Measurements from ENCODE around the gene MACO1. TPM values are rescaled to one million over a fixed set of nuclear protein-coding genes. Genes with fewer than 3 reads are reported as not detected.

Gene MACO1
- total RNA-seq, 2 donors from 2014 or later = 17.7 to 28.2 TPM

DNA sequence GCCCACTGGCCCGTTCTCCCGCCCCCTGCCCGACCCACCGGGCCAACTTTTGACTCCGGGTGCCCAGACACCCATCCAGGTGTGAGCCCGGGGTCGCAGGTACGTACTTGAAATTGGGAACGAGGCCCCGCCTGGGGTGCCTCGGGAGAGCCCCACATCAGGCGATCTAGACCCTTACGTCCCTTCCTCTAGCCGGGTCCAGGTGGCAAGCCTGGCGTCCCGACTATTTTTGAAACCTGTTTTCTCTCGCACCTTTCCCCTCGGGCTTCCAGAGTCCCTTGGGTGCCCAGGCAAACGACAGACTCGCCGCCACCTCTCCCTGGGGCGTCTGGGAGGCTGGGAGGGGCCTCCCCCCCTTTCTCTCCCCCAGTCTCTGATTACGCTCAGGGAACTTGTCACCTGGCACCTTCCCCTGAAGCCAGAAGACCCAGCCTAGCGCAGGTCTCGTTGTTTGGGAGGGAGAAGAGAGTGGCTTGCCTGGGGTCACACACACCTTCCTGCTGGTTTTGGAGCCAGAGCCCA lies 113.6 kb downstream of the MACO1 start:
- Histone ChIP-seq H3K4me1 (peaks cover 15% of the 10 kb centered on the region), H3K27ac (peak overlapping the region; percentile 67)
- TF ChIP-seq, protein P1, sequence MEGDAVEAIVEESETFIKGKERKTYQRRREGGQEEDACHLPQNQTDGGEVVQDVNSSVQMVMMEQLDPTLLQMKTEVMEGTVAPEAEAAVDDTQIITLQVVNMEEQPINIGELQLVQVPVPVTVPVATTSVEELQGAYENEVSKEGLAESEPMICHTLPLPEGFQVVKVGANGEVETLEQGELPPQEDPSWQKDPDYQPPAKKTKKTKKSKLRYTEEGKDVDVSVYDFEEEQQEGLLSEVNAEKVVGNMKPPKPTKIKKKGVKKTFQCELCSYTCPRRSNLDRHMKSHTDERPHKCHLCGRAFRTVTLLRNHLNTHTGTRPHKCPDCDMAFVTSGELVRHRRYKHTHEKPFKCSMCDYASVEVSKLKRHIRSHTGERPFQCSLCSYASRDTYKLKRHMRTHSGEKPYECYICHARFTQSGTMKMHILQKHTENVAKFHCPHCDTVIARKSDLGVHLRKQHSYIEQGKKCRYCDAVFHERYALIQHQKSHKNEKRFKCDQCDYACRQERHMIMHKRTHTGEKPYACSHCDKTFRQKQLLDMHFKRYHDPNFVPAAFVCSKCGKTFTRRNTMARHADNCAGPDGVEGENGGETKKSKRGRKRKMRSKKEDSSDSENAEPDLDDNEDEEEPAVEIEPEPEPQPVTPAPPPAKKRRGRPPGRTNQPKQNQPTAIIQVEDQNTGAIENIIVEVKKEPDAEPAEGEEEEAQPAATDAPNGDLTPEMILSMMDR (IDR thresholded peaks at IDR 0.05) = no peak

DNA sequence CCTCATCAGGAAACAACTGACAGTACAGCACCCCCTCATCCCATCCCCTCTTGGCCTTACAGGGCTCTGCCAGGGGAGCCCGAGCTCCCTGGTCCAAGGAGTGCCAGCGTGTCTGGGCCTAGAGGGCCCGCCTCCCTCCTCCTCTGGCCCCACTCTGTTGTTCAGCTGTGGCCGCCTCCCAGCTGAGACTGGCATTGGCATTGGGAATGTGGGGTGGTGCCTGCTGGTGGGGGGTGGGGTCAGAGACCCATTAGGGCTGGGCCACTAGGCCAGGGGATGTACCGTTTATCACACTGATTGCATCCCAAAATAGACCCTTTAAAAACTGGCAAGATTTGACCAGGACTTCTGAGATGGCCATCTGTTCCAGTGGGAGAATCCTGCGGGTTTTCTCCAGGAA lies 114.1 kb downstream of the MACO1 start:
- Histone ChIP-seq H3K9me3 (no peaks in the 10 kb centered on the region), H3K9ac (ENCODE audit: low read depth in 2 of 2, low read length in 2 of 2) (peak overlapping the region; percentile 88 to 97), H3K4me3 (peak overlapping the region; percentile 88), H3K36me3 (no peaks in the 10 kb centered on the region), H3K4me1 (peaks cover 20% of the 10 kb centered on the region), H3K27ac (no peak overlapping the region), H3K27me3 (no peaks in the 10 kb centered on the region)
- DNase-seq = peak; percentile 57
- TF ChIP-seq, protein P1 (IDR thresholded peaks at IDR 0.05) = no peak
- intact Hi-C loops (cut with DNase I) = no loop called here

More for the DNA sequence above, 113.6 kb downstream of the MACO1 start:
- Histone ChIP-seq H3K9me3 (no peaks in the 10 kb centered on the region), H3K36me3 (no peaks in the 10 kb centered on the region), H3K4me3 (peak overlapping the region; percentile 88), H3K9ac (ENCODE audit: low read depth in 2 of 2, low read length in 2 of 2) (peak overlapping the region; percentile 88 to 97), H3K27me3 (no peaks in the 10 kb centered on the region)
- intact Hi-C loops (cut with DNase I) = no loop called here
- DNase-seq = no peak

DNA sequence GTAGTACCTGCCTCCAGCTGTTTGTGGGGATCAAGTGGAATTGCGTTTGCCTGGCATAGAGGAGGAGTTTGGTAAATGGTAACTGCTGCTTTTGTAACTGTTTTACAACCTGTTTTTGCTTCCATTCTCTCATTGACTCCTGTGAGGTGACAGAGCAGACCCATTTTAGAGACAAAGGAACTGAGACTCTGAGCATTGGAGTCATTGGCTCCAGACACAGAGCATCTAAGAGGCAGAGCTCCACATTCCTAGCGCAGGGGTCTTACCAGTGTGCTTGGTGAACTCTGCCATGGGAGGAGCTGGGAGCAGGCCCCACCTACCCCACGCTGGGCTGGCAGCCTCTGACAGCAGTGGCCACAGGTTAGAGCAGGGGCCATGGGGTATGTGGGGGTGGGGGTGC lies 115.1 kb downstream of the MACO1 start:
- TF ChIP-seq, protein P1 (IDR thresholded peaks at IDR 0.05) = no peak
- H3K9ac ChIP-seq (ENCODE audit: low read depth in 2 of 2, low read length in 2 of 2) = no peak overlapping the region
- H3K27ac ChIP-seq = no peak overlapping the region
- no peaks in the 10 kb centered on the region for H3K27me3 ChIP-seq
- no peaks in the 10 kb centered on the region for H3K36me3 ChIP-seq
- H3K9me3 ChIP-seq = no peaks in the 10 kb centered on the region
- peaks cover 27% of the 10 kb centered on the region for H3K4me1 ChIP-seq
- DNase-seq = no peak
- H3K4me3 ChIP-seq = no peak overlapping the region
- intact Hi-C loops (cut with DNase I) = no loop called here

DNA sequence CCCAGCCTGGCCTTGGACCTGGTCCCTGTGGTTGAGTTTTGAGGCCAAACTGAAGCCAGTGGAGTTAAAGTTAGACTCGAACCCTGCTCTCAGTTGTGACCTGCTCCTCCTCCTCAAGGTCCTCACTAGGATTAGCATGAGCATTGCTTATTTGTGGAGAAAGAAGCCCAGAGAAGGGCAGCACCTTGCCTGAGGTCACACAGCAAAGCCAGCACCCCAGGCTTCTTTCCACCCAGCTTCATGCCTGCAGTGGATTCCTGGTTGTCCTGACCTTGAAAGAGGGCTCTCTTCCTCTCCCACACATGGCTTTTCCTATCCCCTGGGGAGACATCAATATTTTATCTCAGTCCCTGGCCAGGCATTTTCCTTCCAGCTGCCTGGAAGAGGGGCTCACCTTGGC lies 115.5 kb downstream of the MACO1 start:
- intact Hi-C loops (cut with DNase I) = no loop called here
- no peak overlapping the region for H3K9ac ChIP-seq (ENCODE audit: low read depth in 2 of 2, low read length in 2 of 2)
- H3K9me3 ChIP-seq = no peaks in the 10 kb centered on the region
- no peak for DNase-seq
- no peak overlapping the region for H3K27ac ChIP-seq
- no peaks in the 10 kb centered on the region for H3K36me3 ChIP-seq
- TF ChIP-seq, protein P1 (IDR thresholded peaks at IDR 0.05) = no peak
- no peak overlapping the region for H3K4me3 ChIP-seq
- no peaks in the 10 kb centered on the region for H3K27me3 ChIP-seq
- H3K4me1 ChIP-seq = peaks cover 27% of the 10 kb centered on the region

DNA sequence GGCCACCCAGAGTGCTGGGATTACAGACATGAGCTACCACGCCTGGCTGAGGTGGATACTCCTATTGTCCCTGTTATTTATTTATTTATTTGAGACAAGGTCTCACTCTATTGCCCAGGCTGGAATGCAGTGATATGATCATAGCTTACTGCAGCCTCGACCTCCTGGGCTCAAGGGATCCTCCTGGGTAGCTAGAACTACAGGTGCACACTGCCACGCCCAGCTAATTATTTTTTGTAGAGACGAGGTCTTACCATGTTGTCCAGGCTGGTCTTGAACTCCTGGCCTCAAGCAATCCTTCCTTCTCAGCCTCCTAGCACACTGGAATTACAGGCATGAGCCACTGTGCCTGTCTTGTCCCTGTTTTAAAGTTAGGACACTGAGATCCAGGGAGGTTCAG lies 117.9 kb downstream of the MACO1 start:
- Histone ChIP-seq H3K36me3 (no peaks in the 10 kb centered on the region), H3K27me3 (no peaks in the 10 kb centered on the region), H3K9ac (ENCODE audit: low read depth in 2 of 2, low read length in 2 of 2) (no peak overlapping the region), H3K27ac (peak overlapping the region; percentile 89), H3K4me1 (peaks cover 27% of the 10 kb centered on the region), H3K4me3 (no peak overlapping the region), H3K9me3 (no peaks in the 10 kb centered on the region)
- no peak for DNase-seq
- TF ChIP-seq, protein P1 (IDR thresholded peaks at IDR 0.05) = no peak
- intact Hi-C loops (cut with DNase I) = no loop called here
